GM21786 (cell line): Measurements from ENCODE around the gene CACNA1H.

ENCODE experiments used
- ATAC-seq: cut with Tn5 transposase; IDR thresholded peaks from one replicate; pipeline ENCODE4 v1.9.1; 2021; ENCODE audit not compliant: unreplicated experiment

Gene CACNA1H

GRCh38 chr16:1157639-1158455 is 4.9 kb downstream of the CACNA1H start:
- no peak for ATAC-seq

- ATAC-seq: no peak
Observed at GRCh38 chr16:1158456-1159324, 5.8 kb downstream of the CACNA1H start.

- no peak for ATAC-seq
Observed at GRCh38 chr16:1159325-1159972, 6.5 kb downstream of the CACNA1H start.

GRCh38 chr16:1159973-1160772 is 7.3 kb downstream of the CACNA1H start:
- no peak for ATAC-seq

- no peak for ATAC-seq
Observed at GRCh38 chr16:1160773-1161348, 8.0 kb downstream of the CACNA1H start.

- no peak for ATAC-seq
Observed at GRCh38 chr16:1162701-1163566, 10.0 kb downstream of the CACNA1H start.

GRCh38 chr16:1163567-1164055 is 10.7 kb downstream of the CACNA1H start:
- ATAC-seq: no peak

- no peak for ATAC-seq
Observed at GRCh38 chr16:1164382-1164781, 11.5 kb downstream of the CACNA1H start.

GRCh38 chr16:1164975-1165374 is 12.1 kb downstream of the CACNA1H start:
- no peak for ATAC-seq

GRCh38 chr16:1165511-1165910 is 12.6 kb downstream of the CACNA1H start:
- ATAC-seq: no peak

GRCh38 chr16:1167276-1168107 is 14.6 kb downstream of the CACNA1H start:
- no peak for ATAC-seq

- no peak for ATAC-seq
Observed at GRCh38 chr16:1168837-1169236, 15.9 kb downstream of the CACNA1H start.

GRCh38 chr16:1169285-1170075 is 16.6 kb downstream of the CACNA1H start:
- no peak for ATAC-seq

GRCh38 chr16:1170076-1170418 is 17.1 kb downstream of the CACNA1H start:
- ATAC-seq: no peak

- ATAC-seq: no peak
Observed at GRCh38 chr16:1171001-1171400, 18.1 kb downstream of the CACNA1H start.

GRCh38 chr16:1171854-1172428 is 19.0 kb downstream of the CACNA1H start:
- no peak for ATAC-seq

GRCh38 chr16:1172651-1173050 is 19.7 kb downstream of the CACNA1H start:
- no peak for ATAC-seq
